Cardiac muscle cell (in vitro differentiated cells and primary cell): ENCODE measurements around the gene OARD1. TPM values are rescaled to one million over a fixed set of nuclear protein-coding genes. Genes with fewer than 3 reads are reported as not detected.

ENCODE experiments used
- DNase-seq, 2 donors: peaks; one replicate each; pipeline versions ENCODE4 v3.0.0 to v3.0.0-alpha.2; 2010 to 2017; ENCODE audit warnings: low read depth in 1 of 2, low spot score in 1 of 2
- H3K27ac ChIP-seq: fragments of 200-600 bp; sonication (generic); 2 replicates; pipeline ENCODE4 v1.5.1; 2016
- H3K27me3 ChIP-seq: fragments of 200-600 bp; sonication (generic); 2 replicates; pipeline ENCODE4 v1.6.0; 2016; ENCODE audit warnings: control low read depth
- H3K36me3 ChIP-seq: fragments of 200-600 bp; sonication (generic); 2 replicates; pipeline ENCODE4 v1.5.1; 2016; ENCODE audit warnings: control low read depth
- H3K4me1 ChIP-seq: fragments of 200-600 bp; sonication (generic); 2 replicates; pipeline ENCODE4 v1.8.1; 2017; ENCODE audit warnings: low read depth, mild to moderate bottlenecking, mixed run types
- H3K4me3 ChIP-seq: fragments of 200-600 bp; sonication (generic); 2 replicates; pipeline ENCODE4 v1.5.1; 2016; ENCODE audit warnings: mild to moderate bottlenecking
- H3K9me3 ChIP-seq: fragments of 200-600 bp; sonication (generic); 2 replicates; pipeline ENCODE4 v1.5.1; 2017; ENCODE audit warnings: low read depth, mild to moderate bottlenecking, control low read depth
- CTCF ChIP-seq: IDR thresholded peaks from 2 replicates; pipeline ENCODE4 v1.5.1; 2012; ENCODE audit warnings: low read depth, mild to moderate bottlenecking, low read length
- polyA plus RNA-seq: library from polyadenylated mRNA; unstranded; fragments of >200 nt; fragmentation: Nextera tagmentation; extraction: Ambion mirVana; gene quantifications from 2 replicates; pipeline ENCODE4 v1.2.1, GENCODE V29; 2016
- total RNA-seq: library from RNA; depleted of rRNA; stranded (reverse); fragments of >200 nt; gene quantifications from 2 replicates; pipeline ENCODE4 v1.2.3, GENCODE V29; 2016

OARD1 gene
- total and polyA plus RNA-seq, 2 experiments from 2014 or later: 27.5 to 56.3 TPM

DNA sequence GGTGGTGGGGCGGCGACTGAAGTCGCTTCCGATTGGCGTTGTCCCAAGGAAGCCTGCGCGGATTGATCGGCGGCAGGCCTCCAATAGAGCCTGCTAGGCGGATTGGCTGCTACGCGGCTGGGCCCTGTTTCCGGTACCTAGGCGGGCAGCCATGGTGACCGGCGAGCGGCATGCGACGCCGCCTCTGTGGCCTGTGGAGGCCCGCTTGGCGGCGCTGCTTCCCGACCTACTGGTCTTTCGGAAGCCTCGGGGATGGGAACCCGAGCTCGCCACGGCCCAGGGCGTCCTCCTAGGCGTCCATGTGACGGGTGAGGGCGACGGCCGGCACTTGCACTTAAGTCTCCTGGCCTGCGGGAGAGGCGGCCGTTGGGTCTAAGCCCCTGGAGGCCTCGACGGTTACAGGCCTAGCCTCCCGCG, 28.7 kb upstream of the OARD1 start:
- H3K36me3 ChIP-seq: peaks cover 24% of the 10 kb centered on the region
- H3K27ac ChIP-seq: peak overlapping the region; percentile 26
- TF ChIP-seq CTCF: no peak
- no peaks in the 10 kb centered on the region for H3K4me1 ChIP-seq
- no peak overlapping the region for H3K4me3 ChIP-seq
- no peaks in the 10 kb centered on the region for H3K27me3 ChIP-seq
- H3K9me3 ChIP-seq: no peaks in the 10 kb centered on the region
- peak; percentile 5 to 14 for DNase-seq

- no peak for TF ChIP-seq CTCF
- peaks cover 46% of the 10 kb centered on the region for H3K36me3 ChIP-seq
These were observed 26.2 kb upstream of the OARD1 start for GRCh38 chr6:41098366-41098765.

GRCh38 chr6:41097467-41098090, 25.4 kb upstream of the OARD1 start:
- peaks cover 54% of the 10 kb centered on the region for H3K36me3 ChIP-seq

More at GRCh38 chr6:41098366-41098765, 26.2 kb upstream of the OARD1 start:
- H3K27ac ChIP-seq: no peak overlapping the region
- H3K4me3 ChIP-seq: no peak overlapping the region
- no peaks in the 10 kb centered on the region for H3K4me1 ChIP-seq
- H3K27me3 ChIP-seq: no peaks in the 10 kb centered on the region
- H3K9me3 ChIP-seq: no peaks in the 10 kb centered on the region
- peak in 1 of 2 donors; percentile 38 for DNase-seq

GRCh38 chr6:41093729-41094128, 21.6 kb upstream of the OARD1 start:
- TF ChIP-seq CTCF: no peak

More at GRCh38 chr6:41097467-41098090, 25.4 kb upstream of the OARD1 start:
- peak; percentile 7 for TF ChIP-seq CTCF
- Histone ChIP-seq H3K27me3 (no peaks in the 10 kb centered on the region), H3K4me3 (no peak overlapping the region), H3K9me3 (no peaks in the 10 kb centered on the region), H3K4me1 (no peaks in the 10 kb centered on the region), H3K27ac (no peak overlapping the region)
- DNase-seq: peak in 1 of 2 donors; percentile 84

GRCh38 chr6:41092421-41093140, 20.4 kb upstream of the OARD1 start:
- Histone ChIP-seq H3K9me3 (no peaks in the 10 kb centered on the region), H3K36me3 (peaks cover 68% of the 10 kb centered on the region), H3K4me3 (no peak overlapping the region), H3K27me3 (no peaks in the 10 kb centered on the region), H3K27ac (no peak overlapping the region), H3K4me1 (no peaks in the 10 kb centered on the region)
- peak; percentile 56 for TF ChIP-seq CTCF
- peak; percentile 12 to 52 for DNase-seq

More at GRCh38 chr6:41093729-41094128, 21.6 kb upstream of the OARD1 start:
- Histone ChIP-seq H3K4me3 (no peak overlapping the region), H3K36me3 (peaks cover 73% of the 10 kb centered on the region), H3K27me3 (no peaks in the 10 kb centered on the region), H3K27ac (no peak overlapping the region), H3K9me3 (no peaks in the 10 kb centered on the region), H3K4me1 (no peaks in the 10 kb centered on the region)
- no peak for DNase-seq
